ENCODE data around the gene SPON1. TPM values are rescaled to one million over a fixed set of nuclear protein-coding genes. Genes with fewer than 3 reads are reported as not detected.

SPON1 gene
- total RNA-seq, 2 experiments from 2014 or later: 2.1 to 2.2 TPM

DNA sequence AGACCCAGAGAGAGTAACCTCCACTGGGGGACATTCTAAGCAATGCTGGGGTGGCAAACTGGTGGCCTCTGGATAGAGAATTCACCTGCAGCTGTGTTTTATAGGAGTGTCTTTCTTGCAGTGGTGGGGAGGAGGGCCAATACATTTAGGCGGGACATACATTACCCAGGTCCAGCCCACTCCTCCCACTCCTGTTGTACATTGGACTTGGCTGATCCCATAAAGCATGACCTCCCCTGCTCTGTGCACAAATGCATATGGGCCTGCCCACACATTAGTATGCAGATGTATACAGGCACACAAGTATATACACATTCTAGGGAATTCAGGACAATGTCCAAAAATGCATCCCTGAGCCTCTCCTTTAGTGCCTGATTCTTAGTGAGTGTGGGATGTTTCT is 297.4 kb downstream of the SPON1 start:
- no peak for DNase-seq
- Mint-ChIP-seq H3K9me3 (no peaks in the 10 kb centered on the region), H3K4me1 (ENCODE audit: low read depth) (no peaks in the 10 kb centered on the region), H3K27ac (no peak overlapping the region), H3K4me3 (no peak overlapping the region), H3K36me3 (ENCODE audit: low read depth) (peaks cover 32% of the 10 kb centered on the region), H3K27me3 (no peaks in the 10 kb centered on the region)
- TF ChIP-seq, protein P1, sequence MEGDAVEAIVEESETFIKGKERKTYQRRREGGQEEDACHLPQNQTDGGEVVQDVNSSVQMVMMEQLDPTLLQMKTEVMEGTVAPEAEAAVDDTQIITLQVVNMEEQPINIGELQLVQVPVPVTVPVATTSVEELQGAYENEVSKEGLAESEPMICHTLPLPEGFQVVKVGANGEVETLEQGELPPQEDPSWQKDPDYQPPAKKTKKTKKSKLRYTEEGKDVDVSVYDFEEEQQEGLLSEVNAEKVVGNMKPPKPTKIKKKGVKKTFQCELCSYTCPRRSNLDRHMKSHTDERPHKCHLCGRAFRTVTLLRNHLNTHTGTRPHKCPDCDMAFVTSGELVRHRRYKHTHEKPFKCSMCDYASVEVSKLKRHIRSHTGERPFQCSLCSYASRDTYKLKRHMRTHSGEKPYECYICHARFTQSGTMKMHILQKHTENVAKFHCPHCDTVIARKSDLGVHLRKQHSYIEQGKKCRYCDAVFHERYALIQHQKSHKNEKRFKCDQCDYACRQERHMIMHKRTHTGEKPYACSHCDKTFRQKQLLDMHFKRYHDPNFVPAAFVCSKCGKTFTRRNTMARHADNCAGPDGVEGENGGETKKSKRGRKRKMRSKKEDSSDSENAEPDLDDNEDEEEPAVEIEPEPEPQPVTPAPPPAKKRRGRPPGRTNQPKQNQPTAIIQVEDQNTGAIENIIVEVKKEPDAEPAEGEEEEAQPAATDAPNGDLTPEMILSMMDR (IDR thresholded peaks at IDR 0.05): no peak
- no peak overlapping the region for H3K4me3 ChIP-seq (ENCODE audit: low read length)
- no peaks in the 10 kb centered on the region for H3K4me1 ChIP-seq (ENCODE audit: insufficient read depth, low read length)
- ATAC-seq (ENCODE audit: poor library complexity): no peak
- H3K27me3 ChIP-seq (ENCODE audit: control insufficient read depth in 1 of 2, insufficient read depth in 2 of 2, low read length in 2 of 2): no peaks in the 10 kb centered on the region
- CTCF ChIA-PET: no interaction called here
- peaks cover 8% of the 10 kb centered on the region for H3K36me3 ChIP-seq (ENCODE audit: insufficient read depth, low read length)
- H3K27ac ChIP-seq (ENCODE audit: low read depth in 1 of 2, low read length in 2 of 2): no peak overlapping the region
- intact Hi-C loops (cut with DNase I, micrococcal nuclease): no loop called here
- H3K9me3 ChIP-seq (ENCODE audit: control insufficient read depth in 1 of 2, insufficient read depth in 1 of 2, low read length in 2 of 2): no peaks in the 10 kb centered on the region
- POLR2A ChIA-PET: no interaction called here

DNA sequence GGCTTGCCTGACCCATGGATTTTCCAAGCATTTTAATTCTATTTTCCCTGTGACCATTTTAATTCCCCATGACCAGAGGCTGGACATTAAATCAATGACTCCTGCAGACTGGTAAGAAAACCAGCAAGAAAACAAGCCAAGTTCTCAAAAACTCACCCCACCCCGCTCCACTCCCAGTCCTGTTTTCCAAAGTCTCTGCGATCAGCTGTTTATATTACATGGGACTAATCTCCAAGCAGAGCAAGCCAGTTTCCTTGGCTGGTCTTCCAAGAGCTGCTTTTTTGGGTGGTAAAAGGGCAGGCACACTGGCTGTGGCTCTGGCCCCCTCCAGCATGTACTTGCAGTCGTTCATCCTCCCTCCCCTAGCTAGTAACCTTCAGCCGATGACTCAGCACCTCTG is 298.5 kb downstream of the SPON1 start:
- ChIA-PET POLR2A (no interaction called here), CTCF (no interaction called here)
- Histone ChIP-seq H3K27me3 (ENCODE audit: control insufficient read depth in 1 of 2, insufficient read depth in 2 of 2, low read length in 2 of 2) (no peaks in the 10 kb centered on the region), H3K36me3 (ENCODE audit: insufficient read depth, low read length) (peaks cover 5% of the 10 kb centered on the region), H3K4me1 (ENCODE audit: insufficient read depth, low read length) (no peaks in the 10 kb centered on the region), H3K9me3 (ENCODE audit: control insufficient read depth in 1 of 2, insufficient read depth in 1 of 2, low read length in 2 of 2) (no peaks in the 10 kb centered on the region), H3K27ac (ENCODE audit: low read depth in 1 of 2, low read length in 2 of 2) (no peak overlapping the region), H3K4me3 (ENCODE audit: low read length) (no peak overlapping the region)
- intact Hi-C loops (cut with DNase I, micrococcal nuclease): no loop called here
- ATAC-seq (ENCODE audit: poor library complexity): no peak
- Mint-ChIP-seq H3K4me3 (no peak overlapping the region), H3K36me3 (ENCODE audit: low read depth) (peaks cover 34% of the 10 kb centered on the region), H3K27me3 (no peaks in the 10 kb centered on the region), H3K4me1 (ENCODE audit: low read depth) (no peaks in the 10 kb centered on the region), H3K9me3 (no peaks in the 10 kb centered on the region), H3K27ac (no peak overlapping the region)
- TF ChIP-seq, protein P1 (IDR thresholded peaks at IDR 0.05): no peak
- no peak for DNase-seq

DNA sequence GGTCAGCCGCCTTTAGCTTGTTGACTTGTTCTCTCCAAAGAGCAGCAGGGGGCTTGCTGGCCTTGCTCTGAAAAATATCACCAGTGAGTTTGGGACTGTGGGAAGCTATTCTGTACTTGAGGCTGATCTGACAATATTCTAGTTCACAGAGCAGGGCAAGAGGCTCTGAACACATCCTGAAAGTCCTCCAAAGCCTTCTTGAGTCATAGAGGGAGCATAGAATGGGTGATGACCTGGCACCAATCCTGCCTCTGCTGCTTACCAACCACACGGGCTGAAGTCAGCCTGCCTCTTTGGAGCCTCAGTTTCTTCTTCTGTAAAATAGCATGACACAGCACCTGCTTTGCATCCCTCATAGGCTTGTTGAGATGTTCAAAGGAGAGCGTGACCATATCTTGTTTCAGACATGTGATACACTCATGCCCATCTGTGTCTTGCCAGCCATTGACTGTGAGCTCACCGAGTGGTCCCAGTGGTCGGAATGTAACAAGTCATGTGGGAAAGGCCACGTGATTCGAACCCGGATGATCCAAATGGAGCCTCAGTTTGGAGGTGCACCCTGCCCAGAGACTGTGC is 299.8 kb downstream of the SPON1 start:
- Mint-ChIP-seq H3K4me1 (ENCODE audit: low read depth) (no peaks in the 10 kb centered on the region), H3K27me3 (no peaks in the 10 kb centered on the region), H3K9me3 (no peaks in the 10 kb centered on the region), H3K4me3 (no peak overlapping the region), H3K27ac (no peak overlapping the region), H3K36me3 (ENCODE audit: low read depth) (peaks cover 44% of the 10 kb centered on the region)
- Histone ChIP-seq H3K27ac (ENCODE audit: low read depth in 1 of 2, low read length in 2 of 2) (no peak overlapping the region), H3K27me3 (ENCODE audit: control insufficient read depth in 1 of 2, insufficient read depth in 2 of 2, low read length in 2 of 2) (no peaks in the 10 kb centered on the region), H3K36me3 (ENCODE audit: insufficient read depth, low read length) (no peaks in the 10 kb centered on the region), H3K4me3 (ENCODE audit: low read length) (no peak overlapping the region), H3K9me3 (ENCODE audit: control insufficient read depth in 1 of 2, insufficient read depth in 1 of 2, low read length in 2 of 2) (no peaks in the 10 kb centered on the region), H3K4me1 (ENCODE audit: insufficient read depth, low read length) (no peaks in the 10 kb centered on the region)
- intact Hi-C loops (cut with DNase I, micrococcal nuclease): no loop called here
- POLR2A ChIA-PET: interaction anchor here (0.7 kb wide), 1 partner anchor 50 kb away, joined by 3 read pairs; no protein-coding TSS in a partner anchor
- no peak for ATAC-seq (ENCODE audit: poor library complexity)
- DNase-seq: no peak
- CTCF ChIA-PET: no interaction called here
- TF ChIP-seq, protein P1 (IDR thresholded peaks at IDR 0.05): no peak
